ENCODE measurements around the gene SLC2A13. TPM values are rescaled to one million over a fixed set of nuclear protein-coding genes. Genes with fewer than 3 reads are reported as not detected.
"Not testable (repeated sequence)": the region's sequence is repeated elsewhere in the genome, so short reads cannot be mapped to it uniquely, and the experiment has no call there.

Gene SLC2A13
- total RNA-seq, 1 donor from 2014 or later: 3.9 TPM

- H3K36me3 ChIP-seq (ENCODE audit: control insufficient read depth, insufficient read depth, low read length): no peaks in the 10 kb centered on the region
- DNase-seq (ENCODE audit: low read depth): no peak
- no peak for TF ChIP-seq CTCF (IDR thresholded peaks at IDR 0.05; ENCODE audit: insufficient read depth, low read length, severe bottlenecking)
- no peak overlapping the region for H3K4me3 ChIP-seq (ENCODE audit: low read depth, low read length)
- no peaks in the 10 kb centered on the region for H3K27me3 ChIP-seq (ENCODE audit: control insufficient read depth, insufficient read depth, low read length)
- FAIRE-seq: no peak
These were observed 50.7 kb downstream of the SLC2A13 start for GRCh38 chr12:40055228-40055579.

GRCh38 chr12:40054555-40055227 is 51.2 kb downstream of the SLC2A13 start:
- no peak for FAIRE-seq
- Histone ChIP-seq H3K27me3 (ENCODE audit: control insufficient read depth, insufficient read depth, low read length) (no peaks in the 10 kb centered on the region), H3K4me3 (ENCODE audit: low read depth, low read length) (no peak overlapping the region), H3K36me3 (ENCODE audit: control insufficient read depth, insufficient read depth, low read length) (no peaks in the 10 kb centered on the region)
- no peak for TF ChIP-seq CTCF (IDR thresholded peaks at IDR 0.05; ENCODE audit: insufficient read depth, low read length, severe bottlenecking)
- peak; percentile 82 for DNase-seq (ENCODE audit: low read depth)

- H3K36me3 ChIP-seq (ENCODE audit: control insufficient read depth, insufficient read depth, low read length): no peaks in the 10 kb centered on the region
- DNase-seq (ENCODE audit: low read depth) (no peak), FAIRE-seq (no peak)
- no peak overlapping the region for H3K4me3 ChIP-seq (ENCODE audit: low read depth, low read length)
- no peak for TF ChIP-seq CTCF (IDR thresholded peaks at IDR 0.05; ENCODE audit: insufficient read depth, low read length, severe bottlenecking)
- H3K27me3 ChIP-seq (ENCODE audit: control insufficient read depth, insufficient read depth, low read length): no peaks in the 10 kb centered on the region
These were observed 56.6 kb downstream of the SLC2A13 start for GRCh38 chr12:40049268-40049667.

GRCh38 chr12:40047002-40047401 is 58.9 kb downstream of the SLC2A13 start:
- H3K36me3 ChIP-seq (ENCODE audit: control insufficient read depth, insufficient read depth, low read length); DNase-seq (ENCODE audit: low read depth); H3K4me3 ChIP-seq (ENCODE audit: low read depth, low read length); H3K27me3 ChIP-seq (ENCODE audit: control insufficient read depth, insufficient read depth, low read length); FAIRE-seq: not testable (repeated sequence)

- no peak overlapping the region for H3K4me3 ChIP-seq (ENCODE audit: low read depth, low read length)
- FAIRE-seq: no peak
These were observed 60.2 kb downstream of the SLC2A13 start for GRCh38 chr12:40045656-40046055.

GRCh38 chr12:40044396-40044795 is 61.5 kb downstream of the SLC2A13 start:
- H3K4me3 ChIP-seq (ENCODE audit: low read depth, low read length): no peak overlapping the region
- TF ChIP-seq CTCF (IDR thresholded peaks at IDR 0.05; ENCODE audit: insufficient read depth, low read length, severe bottlenecking): no peak
- no peak for FAIRE-seq

More at GRCh38 chr12:40045656-40046055, 60.2 kb downstream of the SLC2A13 start:
- no peaks in the 10 kb centered on the region for H3K36me3 ChIP-seq (ENCODE audit: control insufficient read depth, insufficient read depth, low read length)
- TF ChIP-seq CTCF (IDR thresholded peaks at IDR 0.05; ENCODE audit: insufficient read depth, low read length, severe bottlenecking): no peak
- DNase-seq (ENCODE audit: low read depth): no peak
- no peaks in the 10 kb centered on the region for H3K27me3 ChIP-seq (ENCODE audit: control insufficient read depth, insufficient read depth, low read length)

More at GRCh38 chr12:40044396-40044795, 61.5 kb downstream of the SLC2A13 start:
- Histone ChIP-seq H3K36me3 (ENCODE audit: control insufficient read depth, insufficient read depth, low read length) (no peaks in the 10 kb centered on the region), H3K27me3 (ENCODE audit: control insufficient read depth, insufficient read depth, low read length) (no peaks in the 10 kb centered on the region)
- no peak for DNase-seq (ENCODE audit: low read depth)
